ENCODE data around the gene TRIM37. TPM values are rescaled to one million over a fixed set of nuclear protein-coding genes. Genes with fewer than 3 reads are reported as not detected.

Gene TRIM37
- total RNA-seq, result 10 to 100 TPM in 1 of 6 experiments, 1 to 10 TPM in 5; 7.2 to 11.0 (median 9.0) TPM
- long read RNA-seq, partial matches to known transcripts, result 1 of 2 reads
- long read RNA-seq, other reads (novel, unspliced or antisense), result 1 of 2 reads

GRCh38 chr17:59106463-59107305 is at the start of gene TRIM37:
TSS of gene TRIM37 (minus strand) at chr17:59106880. CDS start at chr17:59106461, 419 bp downstream.
- intact Hi-C loops (cut with DNase I), result no loop called here
- WGBS (ENCODE audit: insufficient coverage, low coverage, low lambda C conversion rate, missing lambda C conversion rate), result 0% methylated on average over 43 of the region's 89 CpGs
- Histone ChIP-seq H3K36me3 (no peaks in the 10 kb centered on the region), H3K27me3 (no peaks in the 10 kb centered on the region), H3K9me3 (no peaks in the 10 kb centered on the region), H3K27ac (peak within 1 kb of the TSS; percentile 52 to 85 (median 83)), H3K4me1 (peaks cover 0 to 15% (median 4%) of the 10 kb centered on the region in 4 donors), H3K4me3 (peak within 1 kb of the TSS; percentile 90 to 98 (median 97))
- ATAC-seq, result peak; percentile 98 to 99 (median 98)
- DNase-seq, result peak; percentile 98 to 99 (median 99)
- TF ChIP-seq POLR2A (IDR thresholded peaks at IDR 0.05), result peak; percentile 86
- peak in 2 of 4 donors; percentile 5 to 26 for TF ChIP-seq CTCF (IDR thresholded peaks at IDR 0.05)

- H3K4me3 ChIP-seq, result peak within 1 kb of the TSS; percentile 80 to 86 (median 84)
- ATAC-seq, result peak; percentile 89 to 95 (median 92)
- TF ChIP-seq POLR2A (IDR thresholded peaks at IDR 0.05) (no peak), CTCF (IDR thresholded peaks at IDR 0.05) (no peak)
- H3K4me1 ChIP-seq, result peaks cover 0 to 7% (median 2%) of the 10 kb centered on the region in 4 donors
- H3K9me3 ChIP-seq, result no peaks in the 10 kb centered on the region
- peak within 1 kb of the TSS; percentile 42 to 60 (median 53) for H3K27ac ChIP-seq
- no peaks in the 10 kb centered on the region for H3K36me3 ChIP-seq
- intact Hi-C loops (cut with DNase I), result no loop called here
- no peaks in the 10 kb centered on the region for H3K27me3 ChIP-seq
- peak; percentile 91 to 96 (median 93) for DNase-seq
- WGBS (ENCODE audit: insufficient coverage, low coverage, low lambda C conversion rate, missing lambda C conversion rate), result 2% methylated on average over 25 of the region's 25 CpGs
Measured at GRCh38 chr17:59155439-59156177, 48.9 kb upstream of the TRIM37 start, which contains the start of gene PRR11. TSS of gene PRR11 (plus strand) at chr17:59155746. CDS start at chr17:59169753, 14,007 bp downstream.

- WGBS (ENCODE audit: insufficient coverage, low coverage, low lambda C conversion rate, missing lambda C conversion rate), result under 1% methylated on average over 39 of the region's 39 CpGs
- peak; percentile 94 to 97 (median 96) for DNase-seq
- Histone ChIP-seq H3K4me3 (peak within 1 kb of the TSS; percentile 80 to 86 (median 84)), H3K4me1 (peaks cover 0 to 7% (median 2%) of the 10 kb centered on the region in 4 donors), H3K27ac (peak within 1 kb of the TSS; percentile 42 to 60 (median 53)), H3K9me3 (no peaks in the 10 kb centered on the region), H3K27me3 (no peaks in the 10 kb centered on the region), H3K36me3 (no peaks in the 10 kb centered on the region)
- ATAC-seq, result peak; percentile 91 to 96 (median 94)
- TF ChIP-seq CTCF (IDR thresholded peaks at IDR 0.05) (no peak), POLR2A (IDR thresholded peaks at IDR 0.05) (no peak)
- intact Hi-C loops (cut with DNase I), result no loop called here
Measured at GRCh38 chr17:59154721-59155438, 48.2 kb upstream of the TRIM37 start, which contains the start of gene SKA2. TSS of gene SKA2 (minus strand) at chr17:59155186. CDS start at chr17:59155163, 23 bp downstream.

- H3K36me3 ChIP-seq, result no peaks in the 10 kb centered on the region
Measured at GRCh38 chr17:59154292-59154720, 47.6 kb upstream of the TRIM37 start.

More at GRCh38 chr17:59154292-59154720, 47.6 kb upstream of the TRIM37 start:
- intact Hi-C loops (cut with DNase I), result no loop called here
- H3K9me3 ChIP-seq, result no peaks in the 10 kb centered on the region
- DNase-seq, result peak in 2 of 3 donors; percentile 55 to 59
- no peaks in the 10 kb centered on the region for H3K27me3 ChIP-seq
- H3K4me3 ChIP-seq, result peak overlapping the region; percentile 80 to 86 (median 84)
- peak in 1 of 4 donors; percentile 11 for ATAC-seq
- 1% methylated on average over 25 of the region's 25 CpGs for WGBS (ENCODE audit: insufficient coverage, low coverage, low lambda C conversion rate, missing lambda C conversion rate)
- peak overlapping the region; percentile 42 to 60 (median 53) for H3K27ac ChIP-seq
- TF ChIP-seq CTCF (IDR thresholded peaks at IDR 0.05) (no peak), POLR2A (IDR thresholded peaks at IDR 0.05) (no peak)
- peaks cover 0 to 7% (median 2%) of the 10 kb centered on the region in 4 donors for H3K4me1 ChIP-seq

Data from right lobe of liver (tissue), 6 donors.